ENCODE results near the gene C4orf36. TPM values are rescaled to one million over a fixed set of nuclear protein-coding genes. Genes with fewer than 3 reads are reported as not detected.

Gene C4orf36
- total RNA-seq, 2 donors from 2014 or later, result 0.38 TPM; not detected in 1

DNA sequence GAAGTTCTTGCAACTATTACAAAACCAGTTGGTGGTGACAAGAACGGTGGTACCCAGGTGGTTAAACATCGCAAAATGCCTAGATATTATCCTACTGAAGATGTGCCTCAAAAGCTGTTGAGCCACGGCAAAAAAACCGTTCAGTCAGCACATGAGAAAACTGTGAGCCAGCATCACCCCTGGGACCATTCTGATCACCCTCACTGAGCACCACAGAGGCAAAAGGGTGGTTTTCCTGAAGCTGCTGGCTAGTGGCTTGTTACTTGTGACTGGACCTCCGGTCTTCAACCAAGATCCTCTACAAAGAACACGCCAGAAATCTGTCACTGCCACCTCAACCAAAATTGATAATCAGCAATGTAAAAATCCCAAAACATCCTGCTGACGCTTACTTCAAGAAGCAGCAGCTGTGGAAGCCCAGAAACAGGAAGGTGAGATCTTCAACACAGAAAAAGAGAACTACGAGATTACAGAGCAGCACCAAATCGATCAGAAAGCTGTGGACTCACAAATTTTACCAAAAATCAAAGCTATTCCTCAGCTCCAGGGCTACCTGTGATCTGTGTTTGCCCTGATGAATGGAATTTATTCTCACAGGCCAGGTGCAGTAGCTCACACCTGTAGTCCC is 21.7 kb downstream of the C4orf36 start:
- ATAC-seq (replicated peaks in 1 of 2) (no peak), DNase-seq (no peak)
- Mint-ChIP-seq H3K4me1 (ENCODE audit: low read depth) (no peaks in the 10 kb centered on the region), H3K36me3 (ENCODE audit: insufficient read depth in 2 of 2) (no peaks in the 10 kb centered on the region), H3K27me3 (ENCODE audit: low read depth) (no peaks in the 10 kb centered on the region), H3K4me3 (no peak overlapping the region), H3K27ac (no peak overlapping the region), H3K9me3 (peaks cover 2 to 3% of the 10 kb centered on the region in 2 donors)

DNA sequence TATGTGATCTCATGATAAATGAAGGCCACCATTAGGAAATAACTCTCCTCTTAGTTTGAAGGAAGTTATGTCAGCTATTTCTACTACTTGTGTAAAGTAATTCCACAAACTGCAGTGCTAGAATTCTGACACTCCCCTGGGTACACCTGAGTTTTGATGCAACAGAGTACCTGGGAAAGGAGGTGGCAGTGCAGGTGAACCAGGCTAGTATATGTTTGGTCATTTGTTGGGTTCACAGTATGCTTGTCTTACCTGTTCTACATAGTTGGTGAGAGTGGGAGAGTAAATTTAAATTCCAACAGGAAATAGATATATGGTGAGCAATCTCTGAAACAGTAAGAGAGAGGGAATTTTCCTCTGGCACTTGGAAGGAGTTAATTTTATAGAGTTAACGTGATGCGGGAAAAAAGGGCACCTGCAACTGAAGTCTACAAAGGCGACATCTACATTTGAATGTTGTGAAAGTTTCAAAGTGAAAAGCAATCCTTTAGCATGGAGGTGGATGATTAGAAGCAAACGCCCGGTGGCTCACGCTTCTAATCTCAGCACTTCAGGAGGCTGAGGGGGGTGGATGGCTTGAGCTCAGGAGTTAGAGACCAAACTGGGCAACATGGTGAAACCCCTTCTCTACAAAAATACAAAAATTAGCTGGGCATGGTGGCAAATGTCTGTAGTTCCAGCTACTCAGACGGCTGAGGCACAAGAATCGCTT is 34.7 kb downstream of the C4orf36 start:
- no peaks in the 10 kb centered on the region for H3K27me3 Mint-ChIP-seq (ENCODE audit: low read depth)
- no peak for DNase-seq
- no peaks in the 10 kb centered on the region for H3K4me1 Mint-ChIP-seq (ENCODE audit: low read depth)
- H3K27ac Mint-ChIP-seq, result no peak overlapping the region
- no peak overlapping the region for H3K4me3 Mint-ChIP-seq
- H3K36me3 Mint-ChIP-seq (ENCODE audit: insufficient read depth in 2 of 2), result no peaks in the 10 kb centered on the region
- no peaks in the 10 kb centered on the region for H3K9me3 Mint-ChIP-seq
- no peak for ATAC-seq (replicated peaks in 1 of 2)

GRCh38 chr4:86856896-86857295 is 35.3 kb downstream of the C4orf36 start:
- Mint-ChIP-seq H3K27me3 (ENCODE audit: low read depth) (no peaks in the 10 kb centered on the region), H3K27ac (no peak overlapping the region)

DNA sequence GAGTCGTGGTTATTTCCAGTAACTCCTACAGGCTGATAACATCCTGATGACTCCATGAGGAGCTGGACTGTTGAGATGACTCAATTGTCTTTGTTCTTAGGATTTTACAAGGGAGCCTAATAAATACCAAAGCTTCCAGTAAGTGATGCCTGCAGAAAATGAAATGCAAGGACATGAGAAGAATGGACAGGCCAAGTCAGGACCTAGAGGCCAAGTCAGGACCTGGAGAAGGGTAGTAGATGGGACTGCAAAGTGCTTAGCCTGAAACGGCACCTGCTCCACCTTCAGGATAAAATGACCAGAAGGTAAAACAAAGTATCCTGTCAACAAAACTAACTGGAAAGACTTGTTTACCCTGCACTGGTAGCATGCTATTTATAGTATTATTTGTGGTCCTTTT is 36.6 kb downstream of the C4orf36 start:
- Mint-ChIP-seq H3K4me3 (no peak overlapping the region), H3K9me3 (no peaks in the 10 kb centered on the region), H3K36me3 (ENCODE audit: insufficient read depth in 2 of 2) (no peaks in the 10 kb centered on the region), H3K4me1 (ENCODE audit: low read depth) (no peaks in the 10 kb centered on the region), H3K27me3 (ENCODE audit: low read depth) (no peaks in the 10 kb centered on the region), H3K27ac (no peak overlapping the region)
- no peak for ATAC-seq (replicated peaks in 1 of 2)
- no peak for DNase-seq

More at GRCh38 chr4:86856896-86857295, 35.3 kb downstream of the C4orf36 start:
- DNase-seq (no peak), ATAC-seq (replicated peaks in 1 of 2) (no peak)
- Mint-ChIP-seq H3K9me3 (no peaks in the 10 kb centered on the region), H3K4me3 (no peak overlapping the region), H3K4me1 (ENCODE audit: low read depth) (no peaks in the 10 kb centered on the region), H3K36me3 (ENCODE audit: insufficient read depth in 2 of 2) (no peaks in the 10 kb centered on the region)

GRCh38 chr4:86853209-86853608 is 39.0 kb downstream of the C4orf36 start:
- Mint-ChIP-seq H3K27ac (no peak overlapping the region), H3K4me1 (ENCODE audit: low read depth) (no peaks in the 10 kb centered on the region), H3K36me3 (ENCODE audit: insufficient read depth in 2 of 2) (no peaks in the 10 kb centered on the region), H3K4me3 (no peak overlapping the region), H3K27me3 (ENCODE audit: low read depth) (no peaks in the 10 kb centered on the region), H3K9me3 (no peaks in the 10 kb centered on the region)
- ATAC-seq (replicated peaks in 1 of 2) (no peak), DNase-seq (no peak)

- Mint-ChIP-seq H3K36me3 (ENCODE audit: insufficient read depth in 2 of 2) (no peaks in the 10 kb centered on the region), H3K9me3 (no peaks in the 10 kb centered on the region), H3K4me3 (no peak within 1 kb of the TSS), H3K27me3 (ENCODE audit: low read depth) (peaks cover 9% of the 10 kb centered on the region), H3K27ac (no peak within 1 kb of the TSS), H3K4me1 (ENCODE audit: low read depth) (no peaks in the 10 kb centered on the region)
- ATAC-seq (replicated peaks in 1 of 2) (no peak), DNase-seq (no peak)
Measured at GRCh38 chr4:86848732-86849619, 43.2 kb downstream of the C4orf36 start, which contains the start of gene SLC10A6. Gene SLC10A6 (minus strand): TSS chr4:86849384. CDS start chr4:86849115, 269 bp downstream.

GRCh38 chr4:86848136-86848535 is 44.1 kb downstream of the C4orf36 start:
- Mint-ChIP-seq H3K4me3 (no peak overlapping the region), H3K4me1 (ENCODE audit: low read depth) (no peaks in the 10 kb centered on the region), H3K27ac (no peak overlapping the region), H3K36me3 (ENCODE audit: insufficient read depth in 2 of 2) (no peaks in the 10 kb centered on the region), H3K9me3 (no peaks in the 10 kb centered on the region), H3K27me3 (ENCODE audit: low read depth) (peaks cover 9% of the 10 kb centered on the region)
- ATAC-seq (replicated peaks in 1 of 2) (no peak), DNase-seq (no peak)

- no peak overlapping the region for H3K27ac Mint-ChIP-seq
- H3K9me3 Mint-ChIP-seq, result no peaks in the 10 kb centered on the region
- DNase-seq, result no peak
- no peaks in the 10 kb centered on the region for H3K36me3 Mint-ChIP-seq (ENCODE audit: insufficient read depth in 2 of 2)
- H3K27me3 Mint-ChIP-seq (ENCODE audit: low read depth), result peaks cover 9% of the 10 kb centered on the region
- no peak overlapping the region for H3K4me3 Mint-ChIP-seq
- no peak for ATAC-seq (replicated peaks in 1 of 2)
- H3K4me1 Mint-ChIP-seq (ENCODE audit: low read depth), result no peaks in the 10 kb centered on the region
Measured at GRCh38 chr4:86847571-86847970, 44.7 kb downstream of the C4orf36 start.

DNA sequence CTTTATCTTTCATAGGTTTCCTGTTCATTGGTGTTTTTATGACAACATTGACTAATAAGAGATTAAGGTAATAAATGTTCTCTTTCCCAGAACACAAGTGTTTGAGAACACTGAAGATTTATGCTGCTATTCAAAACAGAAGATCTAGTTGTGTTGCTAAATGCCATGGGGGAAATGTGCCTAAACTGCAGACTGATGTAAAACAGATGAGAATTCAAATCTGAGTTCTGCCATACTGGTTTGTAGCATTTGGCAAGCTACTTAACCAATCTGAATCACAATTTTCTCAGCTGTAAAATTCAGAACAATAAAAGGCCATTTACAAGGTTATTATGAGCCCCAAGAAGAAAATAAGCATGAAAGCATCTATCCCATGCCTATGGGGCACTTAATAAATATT is 45.3 kb downstream of the C4orf36 start:
- H3K27ac Mint-ChIP-seq, result no peak overlapping the region
- no peak for ATAC-seq (replicated peaks in 1 of 2)

DNA sequence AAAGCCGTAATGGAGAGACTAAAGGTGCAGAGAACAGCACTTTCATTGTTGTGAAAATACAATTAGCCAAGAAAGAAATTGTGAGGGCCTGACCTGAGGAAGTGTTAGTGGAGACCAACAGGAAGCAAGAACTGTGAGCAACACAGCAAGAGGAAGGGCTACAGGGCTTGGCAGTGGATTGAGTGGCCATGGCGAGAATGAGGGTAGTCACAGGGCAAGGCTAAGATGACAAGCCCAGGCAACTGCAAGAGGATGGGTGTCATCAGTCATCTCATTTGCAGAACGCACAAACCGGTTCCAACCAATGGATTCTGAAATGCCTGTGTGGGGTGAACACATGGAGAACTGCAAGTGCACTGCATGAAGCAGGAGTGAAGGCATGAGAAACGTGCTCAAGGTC is 46.6 kb downstream of the C4orf36 start:
- Mint-ChIP-seq H3K27ac (no peak overlapping the region), H3K4me1 (ENCODE audit: low read depth) (no peaks in the 10 kb centered on the region), H3K27me3 (ENCODE audit: low read depth) (peaks cover 9% of the 10 kb centered on the region), H3K9me3 (no peaks in the 10 kb centered on the region), H3K4me3 (no peak overlapping the region), H3K36me3 (ENCODE audit: insufficient read depth in 2 of 2) (no peaks in the 10 kb centered on the region)
- ATAC-seq (replicated peaks in 1 of 2) (no peak), DNase-seq (no peak)

More for the DNA sequence above, 45.3 kb downstream of the C4orf36 start:
- Mint-ChIP-seq H3K4me3 (no peak overlapping the region), H3K4me1 (ENCODE audit: low read depth) (no peaks in the 10 kb centered on the region), H3K9me3 (no peaks in the 10 kb centered on the region), H3K36me3 (ENCODE audit: insufficient read depth in 2 of 2) (no peaks in the 10 kb centered on the region), H3K27me3 (ENCODE audit: low read depth) (peaks cover 9% of the 10 kb centered on the region)
- DNase-seq, result no peak

DNA sequence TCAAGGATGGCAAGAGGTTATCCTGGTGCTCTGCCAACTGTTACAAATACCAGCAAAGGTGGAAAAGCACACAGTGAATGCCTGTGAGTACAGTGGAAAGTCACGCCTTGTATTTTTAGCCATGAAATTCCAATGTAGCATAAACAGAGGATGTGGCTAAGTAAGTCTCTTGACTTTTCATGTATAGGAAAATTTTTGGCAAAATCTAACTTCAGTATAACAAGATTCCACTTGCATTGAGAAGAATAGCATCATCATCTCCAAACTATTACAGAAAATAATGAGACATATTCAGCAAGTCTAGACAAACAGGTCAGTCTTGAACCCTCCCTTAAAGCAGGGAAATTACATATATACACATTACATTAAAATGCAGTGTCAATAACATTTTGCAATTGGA is 50.9 kb downstream of the C4orf36 start:
- ATAC-seq (replicated peaks in 1 of 2) (no peak), DNase-seq (no peak)
- H3K27ac Mint-ChIP-seq, result no peak overlapping the region
- H3K36me3 Mint-ChIP-seq (ENCODE audit: insufficient read depth in 2 of 2), result no peaks in the 10 kb centered on the region
- no peak overlapping the region for H3K4me3 Mint-ChIP-seq
- no peaks in the 10 kb centered on the region for H3K9me3 Mint-ChIP-seq
- H3K27me3 Mint-ChIP-seq (ENCODE audit: low read depth), result peaks cover 9% of the 10 kb centered on the region
- no peaks in the 10 kb centered on the region for H3K4me1 Mint-ChIP-seq (ENCODE audit: low read depth)

GRCh38 chr4:86840858-86841257 is 51.4 kb downstream of the C4orf36 start:
- Mint-ChIP-seq H3K27ac (no peak overlapping the region), H3K4me3 (no peak overlapping the region), H3K36me3 (ENCODE audit: insufficient read depth in 2 of 2) (no peaks in the 10 kb centered on the region), H3K9me3 (no peaks in the 10 kb centered on the region), H3K27me3 (ENCODE audit: low read depth) (peaks cover 9% of the 10 kb centered on the region), H3K4me1 (ENCODE audit: low read depth) (no peaks in the 10 kb centered on the region)
- DNase-seq (no peak), ATAC-seq (replicated peaks in 1 of 2) (no peak)
